NCI-H446 (cell line): Measurements from ENCODE around the gene SCGB1D2.

Experiments
- DNase-seq, 2 experiments: peaks; one replicate each; lab custom pipeline; 2025; lab: John Stamatoyannopoulos, UW

Gene SCGB1D2

GRCh38 chr11:62260261-62260953, 18.4 kb downstream of the SCGB1D2 start:
- no peak for DNase-seq

- DNase-seq, result no peak
Observed at GRCh38 chr11:62264004-62264403, 22.0 kb downstream of the SCGB1D2 start.

GRCh38 chr11:62266558-62266957, 24.5 kb downstream of the SCGB1D2 start:
- DNase-seq, result no peak

- DNase-seq, result no peak
Observed at GRCh38 chr11:62267050-62267449, 25.0 kb downstream of the SCGB1D2 start.

GRCh38 chr11:62267576-62267975, 25.5 kb downstream of the SCGB1D2 start:
- no peak for DNase-seq

GRCh38 chr11:62269654-62270278, 27.7 kb downstream of the SCGB1D2 start, which contains the start of gene SCGB2A2:
Gene SCGB2A2 (plus strand): TSS chr11:62270158. CDS start chr11:62270217, 59 bp downstream.
- no peak for DNase-seq

- DNase-seq, result no peak
Observed at GRCh38 chr11:62273284-62273683, 31.2 kb downstream of the SCGB1D2 start.

GRCh38 chr11:62273789-62274275, 31.8 kb downstream of the SCGB1D2 start:
- DNase-seq, result no peak

- DNase-seq, result no peak
Observed at GRCh38 chr11:62280452-62280851, 38.4 kb downstream of the SCGB1D2 start.
